Colonic mucosa (tissue), 4 donors: ENCODE data around the gene PRDX2. TPM values are rescaled to one million over a fixed set of nuclear protein-coding genes. Genes with fewer than 3 reads are reported as not detected.
A peak's percentile ranks its signal among the peaks of the same experiment; 100 is the strongest.

Experiments used
- DNase-seq: peaks from one replicate; pipeline ENCODE4 v3.0.0-alpha.2; 2020
- H3K27ac ChIP-seq: fragments of 200-600 bp; one replicate; pipeline ENCODE4 v1.8.0; 2021
- H3K27me3 ChIP-seq: fragments of 200-600 bp; one replicate; pipeline ENCODE4 v1.8.0; 2021
- H3K36me3 ChIP-seq: fragments of 200-600 bp; one replicate; pipeline ENCODE4 v1.8.0; 2021
- H3K4me1 ChIP-seq: fragments of 200-600 bp; one replicate; pipeline ENCODE4 v1.8.0; 2021; ENCODE audit warnings: mild to moderate bottlenecking
- H3K4me3 ChIP-seq: fragments of 200-600 bp; one replicate; pipeline ENCODE4 v1.8.0; 2021
- H3K9ac ChIP-seq, 2 donors: one replicate each; pipeline ENCODE4 v1.7.0; 2013; ENCODE audit warnings: control low read depth in 2 of 2, low read depth in 2 of 2, low read length in 2 of 2
- H3K9me3 ChIP-seq: fragments of 200-600 bp; one replicate; pipeline ENCODE4 v1.8.0; 2021
- intact Hi-C: fragments of 100-400 bp; cut with DNase I; formaldehyde crosslinking; loops from one replicate; pipeline ENCODE4 v1.14.1; 2022
- total RNA-seq, 2 donors: library from RNA; stranded (reverse); fragmentation: NEBNext Ultra II Directional in 1 of 2; extraction: Animal tissue kit (Norgen Biotek cat#: 25700) in 1 of 2; gene quantifications; one replicate each; pipeline ENCODE4 v1.2.1, GENCODE V29; 2021
- TF ChIP-seq, protein P1 (sequence below): fragments of 200-600 bp; IDR thresholded peaks from one replicate; pipeline ENCODE4 v1.8.0; 2022; ENCODE audit warnings: antibody characterized with exemption, mild to moderate bottlenecking
- donor health status: healthy.
- donor health status: DM: no; HTN: no; CAD: no.
- donor health status: DM: no; HTN: no; CAD: no.

Gene PRDX2
- total RNA-seq, 2 donors from 2014 or later = 347 to 417 TPM

DNA sequence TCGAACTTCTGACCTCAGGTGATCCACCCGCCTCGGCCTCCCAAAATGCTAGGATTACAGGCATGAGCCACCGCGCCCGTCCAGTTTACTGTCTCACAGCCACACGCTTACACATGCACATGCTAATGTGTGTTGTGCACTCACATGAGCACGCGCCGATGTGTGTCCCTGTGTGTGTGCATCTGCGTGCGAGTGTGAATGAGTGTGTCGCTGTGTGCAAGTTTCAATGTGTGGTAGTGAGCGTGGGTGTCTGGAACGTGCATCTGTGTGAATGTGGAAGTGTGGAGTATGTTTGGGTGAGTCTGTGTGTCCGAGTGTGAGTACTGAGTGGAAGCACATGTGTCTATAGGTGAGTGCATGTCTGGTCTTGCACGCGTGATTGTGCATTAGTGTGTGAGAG, 40.9 kb upstream of the PRDX2 start:
- Histone ChIP-seq H3K4me1 (no peaks in the 10 kb centered on the region), H3K9ac (no peak overlapping the region), H3K27me3 (peaks cover 22% of the 10 kb centered on the region), H3K27ac (no peak overlapping the region), H3K9me3 (no peaks in the 10 kb centered on the region), H3K4me3 (no peak overlapping the region), H3K36me3 (no peaks in the 10 kb centered on the region)
- intact Hi-C loops = no loop called here
- TF ChIP-seq, protein P1, sequence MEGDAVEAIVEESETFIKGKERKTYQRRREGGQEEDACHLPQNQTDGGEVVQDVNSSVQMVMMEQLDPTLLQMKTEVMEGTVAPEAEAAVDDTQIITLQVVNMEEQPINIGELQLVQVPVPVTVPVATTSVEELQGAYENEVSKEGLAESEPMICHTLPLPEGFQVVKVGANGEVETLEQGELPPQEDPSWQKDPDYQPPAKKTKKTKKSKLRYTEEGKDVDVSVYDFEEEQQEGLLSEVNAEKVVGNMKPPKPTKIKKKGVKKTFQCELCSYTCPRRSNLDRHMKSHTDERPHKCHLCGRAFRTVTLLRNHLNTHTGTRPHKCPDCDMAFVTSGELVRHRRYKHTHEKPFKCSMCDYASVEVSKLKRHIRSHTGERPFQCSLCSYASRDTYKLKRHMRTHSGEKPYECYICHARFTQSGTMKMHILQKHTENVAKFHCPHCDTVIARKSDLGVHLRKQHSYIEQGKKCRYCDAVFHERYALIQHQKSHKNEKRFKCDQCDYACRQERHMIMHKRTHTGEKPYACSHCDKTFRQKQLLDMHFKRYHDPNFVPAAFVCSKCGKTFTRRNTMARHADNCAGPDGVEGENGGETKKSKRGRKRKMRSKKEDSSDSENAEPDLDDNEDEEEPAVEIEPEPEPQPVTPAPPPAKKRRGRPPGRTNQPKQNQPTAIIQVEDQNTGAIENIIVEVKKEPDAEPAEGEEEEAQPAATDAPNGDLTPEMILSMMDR = no peak
- DNase-seq = no peak

DNA sequence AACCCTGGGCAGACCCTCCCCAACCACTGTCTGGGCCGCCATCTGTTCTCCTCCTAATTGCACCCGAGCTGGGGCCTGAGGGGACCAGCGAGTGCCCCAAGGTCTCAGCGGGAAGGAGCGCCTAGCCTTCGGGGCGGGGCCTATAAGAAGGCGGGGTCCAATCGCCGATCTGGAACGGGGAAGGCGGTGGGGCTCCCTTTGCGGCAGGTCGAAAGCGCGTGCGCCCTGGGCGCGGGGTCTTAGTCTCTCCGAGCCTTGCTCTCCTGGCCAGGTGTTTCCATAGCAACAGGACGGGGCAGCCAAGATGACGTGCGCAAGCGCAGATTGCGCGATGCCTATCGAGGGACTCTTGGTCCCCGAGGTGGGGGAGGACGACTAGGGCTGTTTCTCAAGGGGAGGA, 39.5 kb upstream of the PRDX2 start:
- intact Hi-C loops = no loop called here
- Histone ChIP-seq H3K27me3 (peaks cover 36% of the 10 kb centered on the region), H3K9ac (no peak overlapping the region), H3K36me3 (no peaks in the 10 kb centered on the region), H3K9me3 (no peaks in the 10 kb centered on the region), H3K27ac (no peak overlapping the region), H3K4me3 (peak overlapping the region; percentile 13), H3K4me1 (no peaks in the 10 kb centered on the region)
- TF ChIP-seq, protein P1 = no peak
- DNase-seq = no peak

DNA sequence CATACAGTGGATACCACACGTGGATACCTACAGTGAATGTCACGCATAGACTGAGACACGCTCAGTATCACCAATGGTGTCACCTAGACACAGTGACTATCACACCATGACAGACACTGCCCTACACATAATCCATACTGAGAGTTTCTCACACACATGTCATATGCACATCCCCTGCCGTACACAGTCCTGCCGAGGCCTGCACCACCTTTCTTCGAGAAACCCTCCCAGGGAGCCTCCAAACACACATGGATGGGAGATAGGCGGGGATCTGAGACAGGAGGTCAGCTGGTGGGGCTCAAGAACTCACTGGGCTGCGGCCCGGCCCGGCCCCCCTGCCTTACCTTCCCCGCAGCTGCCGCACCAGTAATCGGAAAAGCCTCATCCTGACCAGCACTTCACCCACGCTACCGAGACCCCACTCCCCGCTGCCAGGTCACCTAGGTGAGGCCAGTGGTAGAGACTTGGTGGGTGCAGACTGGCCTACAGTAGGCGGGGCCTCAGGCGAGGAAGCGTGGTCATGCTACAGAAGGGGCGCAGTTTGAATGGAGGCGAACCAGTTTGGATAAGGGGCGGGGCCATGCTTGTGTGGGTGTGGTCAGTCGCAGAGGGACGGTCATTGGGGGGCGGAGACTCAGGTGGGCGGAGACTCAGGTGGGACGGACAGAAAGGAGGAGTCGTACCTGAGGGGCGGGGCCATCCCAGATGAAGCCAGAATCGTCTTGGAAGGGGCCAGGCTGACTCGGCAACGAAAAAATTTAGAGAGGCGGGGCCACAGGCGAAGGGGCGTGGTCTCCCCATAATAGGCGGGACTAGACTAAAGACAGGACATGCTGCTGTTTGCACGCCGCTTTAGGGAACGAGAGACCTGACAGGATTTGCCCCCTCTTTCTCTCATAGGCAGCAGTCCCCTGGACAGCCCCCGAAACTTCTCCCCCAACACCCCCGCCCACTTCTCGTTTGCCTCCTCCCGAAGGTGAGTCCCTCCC, 38.8 kb upstream of the PRDX2 start:
- H3K27ac ChIP-seq = no peak overlapping the region
- H3K4me3 ChIP-seq = peak overlapping the region; percentile 13
- TF ChIP-seq, protein P1 = no peak
- peaks cover 43% of the 10 kb centered on the region for H3K27me3 ChIP-seq
- H3K4me1 ChIP-seq = no peaks in the 10 kb centered on the region
- peak; percentile 91 for DNase-seq
- no peaks in the 10 kb centered on the region for H3K9me3 ChIP-seq
- H3K9ac ChIP-seq = no peak overlapping the region
- H3K36me3 ChIP-seq = no peaks in the 10 kb centered on the region
- intact Hi-C loops = no loop called here

DNA sequence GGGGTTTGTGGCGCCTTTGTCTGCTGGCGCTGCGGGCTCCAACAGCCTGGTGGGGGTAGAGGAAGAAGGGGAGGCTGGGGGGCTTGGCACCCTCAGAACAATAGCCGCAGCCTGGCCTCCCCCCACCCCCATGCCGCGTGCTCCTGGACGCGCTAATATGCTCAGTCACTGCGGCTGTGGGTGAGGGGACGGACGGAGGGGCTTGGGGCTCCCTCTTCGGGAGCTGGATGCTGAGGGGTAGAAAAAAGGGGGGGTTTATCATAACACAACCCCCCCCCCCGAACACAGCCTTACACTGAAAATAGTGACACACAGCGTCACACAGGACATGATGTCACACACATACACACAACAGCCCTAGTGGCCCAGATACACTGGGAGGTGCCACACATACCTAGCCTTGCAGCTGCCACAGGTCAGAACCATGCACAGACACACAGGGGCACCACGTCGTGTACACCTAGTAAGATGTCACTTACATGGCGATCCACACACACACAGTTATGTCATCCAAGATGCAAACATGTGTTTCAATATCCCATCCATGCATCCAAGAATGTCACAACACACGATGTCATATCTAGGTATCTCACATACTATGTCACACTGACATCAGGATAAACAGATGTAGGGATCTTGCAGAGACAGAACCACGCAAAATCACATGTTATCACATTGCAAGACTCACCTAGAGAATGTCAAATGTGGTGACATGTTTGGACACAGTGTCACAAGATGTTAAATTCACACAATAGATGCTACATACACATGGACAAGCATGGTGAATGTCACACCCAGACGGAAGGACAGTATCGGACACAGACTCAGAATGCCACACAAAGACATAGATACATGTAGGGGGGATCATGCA, 37.5 kb upstream of the PRDX2 start:
- Histone ChIP-seq H3K36me3 (no peaks in the 10 kb centered on the region), H3K4me1 (peaks cover under 1% of the 10 kb centered on the region), H3K27ac (no peak overlapping the region), H3K9ac (no peak overlapping the region), H3K9me3 (no peaks in the 10 kb centered on the region), H3K27me3 (peaks cover 56% of the 10 kb centered on the region), H3K4me3 (no peak overlapping the region)
- TF ChIP-seq, protein P1 = no peak
- intact Hi-C loops = no loop called here
- no peak for DNase-seq

DNA sequence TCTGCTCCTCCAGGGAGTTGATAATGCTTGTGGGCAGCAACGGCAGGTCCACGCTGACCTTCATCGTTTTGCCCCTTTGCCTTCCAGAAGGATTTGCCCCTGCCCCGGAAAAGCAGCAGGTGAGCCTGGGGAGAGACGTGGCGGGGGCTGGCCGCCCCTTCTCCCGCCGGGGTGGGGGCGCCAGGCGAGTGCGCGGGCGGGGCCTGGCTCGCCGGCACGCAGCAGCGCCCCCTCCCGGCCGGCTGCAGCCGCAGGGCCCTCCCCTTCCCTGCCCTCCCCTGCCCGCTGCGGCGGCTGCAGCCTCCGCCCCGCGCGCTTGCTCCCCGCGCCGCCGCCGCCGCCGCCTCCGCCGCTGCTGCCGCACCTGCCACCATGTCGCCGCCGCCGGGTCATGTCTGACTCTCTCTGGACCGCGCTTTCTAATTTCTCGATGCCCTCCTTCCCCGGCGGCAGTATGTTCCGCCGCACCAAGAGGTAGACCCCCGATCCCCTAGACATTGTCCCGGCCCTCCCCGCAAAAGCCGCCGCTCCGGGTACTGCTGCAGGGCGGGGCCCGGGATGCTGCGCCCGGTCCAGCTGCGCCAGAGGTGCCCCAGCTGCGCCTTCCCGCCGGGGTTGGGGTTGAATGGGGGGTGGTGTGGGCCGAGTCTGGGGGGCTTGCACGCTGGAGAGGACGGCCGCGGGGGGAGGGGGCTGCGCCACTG, 36.7 kb upstream of the PRDX2 start, which contains the start of gene MAST1:
Gene MAST1 (plus strand): TSS at position 334 of the 704 bp plus-strand sequence. CDS start 58 bp downstream, at position 392.
- intact Hi-C loops = no loop called here
- Histone ChIP-seq H3K9me3 (no peaks in the 10 kb centered on the region), H3K4me3 (no peak within 1 kb of the TSS), H3K9ac (peak within 1 kb of the TSS in 1 of 2 donors; percentile 24), H3K27me3 (peaks cover 62% of the 10 kb centered on the region), H3K27ac (no peak within 1 kb of the TSS), H3K36me3 (no peaks in the 10 kb centered on the region), H3K4me1 (peaks cover 4% of the 10 kb centered on the region)
- TF ChIP-seq, protein P1 = no peak
- peak; percentile 40 for DNase-seq
